ENCODE data around the gene CXCL16.

The CXCL16 gene

GRCh38 chr17:4740025-4740351, 260 bp upstream of the CXCL16 start:
- H3K36me3 Mint-ChIP-seq: no peaks in the 10 kb centered on the region
- H3K4me1 Mint-ChIP-seq: peaks cover 26% of the 10 kb centered on the region
- peak overlapping the region; percentile 76 for H3K4me3 Mint-ChIP-seq
- peak overlapping the region; percentile 29 for H3K27ac Mint-ChIP-seq
- ATAC-seq (no peak), DNase-seq (ENCODE audit: low spot score in 2 of 2) (no peak)
- H3K9me3 Mint-ChIP-seq: no peaks in the 10 kb centered on the region

- Mint-ChIP-seq H3K27ac (peak overlapping the region; percentile 40), H3K4me3 (peak overlapping the region; percentile 76), H3K4me1 (peaks cover 26% of the 10 kb centered on the region), H3K36me3 (no peaks in the 10 kb centered on the region), H3K9me3 (no peaks in the 10 kb centered on the region)
- DNase-seq (ENCODE audit: low spot score in 2 of 2) (no peak), ATAC-seq (no peak)
These were observed 1.3 kb downstream of the CXCL16 start for GRCh38 chr17:4738136-4739121.

DNA sequence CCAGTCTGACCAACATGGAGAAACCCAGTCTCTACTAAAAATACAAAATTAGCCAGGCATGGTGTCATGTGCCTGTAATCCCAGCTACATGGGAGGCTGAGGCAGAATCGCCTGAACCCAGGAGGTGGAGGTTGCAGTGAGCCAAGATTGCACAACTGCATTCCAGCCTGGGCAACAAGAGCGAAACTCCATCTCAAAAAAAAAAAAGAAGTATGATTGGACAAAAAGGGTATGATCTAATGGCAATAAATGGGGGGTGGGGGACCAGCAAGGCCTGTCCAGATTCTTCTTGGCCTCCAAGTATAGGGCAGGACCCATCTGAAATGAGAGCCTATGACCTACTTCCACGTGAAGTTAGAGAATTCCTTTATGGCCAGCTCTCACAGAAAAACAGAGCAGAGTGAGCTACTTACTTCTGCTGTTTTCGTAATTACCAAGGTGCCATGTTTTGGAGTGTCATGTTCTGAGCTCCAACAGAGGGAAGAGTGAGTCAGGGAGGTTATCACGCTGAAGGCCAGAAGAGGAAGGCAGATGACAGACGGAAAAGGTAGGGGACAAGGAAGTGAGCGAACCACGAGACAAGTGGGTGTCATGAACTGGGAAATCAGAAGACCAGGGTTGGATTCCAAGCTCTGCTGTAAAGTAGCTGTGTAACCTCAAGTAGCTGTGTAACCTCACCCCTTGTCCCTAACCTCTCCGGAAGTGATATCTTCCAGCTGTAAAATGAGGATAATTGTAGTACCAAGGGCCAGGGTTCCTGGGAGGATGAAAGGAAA, 3.7 kb downstream of the CXCL16 start:
- no peak for DNase-seq (ENCODE audit: low spot score in 2 of 2)

GRCh38 chr17:4734857-4735475, 4.8 kb downstream of the CXCL16 start:
- Mint-ChIP-seq H3K36me3 (peaks cover 8% of the 10 kb centered on the region), H3K9me3 (no peaks in the 10 kb centered on the region), H3K4me3 (no peak overlapping the region), H3K4me1 (peaks cover 32% of the 10 kb centered on the region), H3K27ac (peak overlapping the region; percentile 44)
- ATAC-seq (no peak), DNase-seq (ENCODE audit: low spot score in 2 of 2) (no peak)

More for the DNA sequence above, 3.7 kb downstream of the CXCL16 start:
- Mint-ChIP-seq H3K4me3 (no peak overlapping the region), H3K9me3 (no peaks in the 10 kb centered on the region), H3K36me3 (peaks cover 7% of the 10 kb centered on the region), H3K27ac (no peak overlapping the region), H3K4me1 (peaks cover 31% of the 10 kb centered on the region)
- ATAC-seq: no peak

- H3K27ac Mint-ChIP-seq: no peak overlapping the region
- H3K4me1 Mint-ChIP-seq: peaks cover 32% of the 10 kb centered on the region
- no peak for ATAC-seq
- DNase-seq (ENCODE audit: low spot score in 2 of 2): no peak
- H3K4me3 Mint-ChIP-seq: peak overlapping the region; percentile 92
- H3K36me3 Mint-ChIP-seq: peaks cover 13% of the 10 kb centered on the region
- H3K9me3 Mint-ChIP-seq: no peaks in the 10 kb centered on the region
These were observed 6.6 kb downstream of the CXCL16 start for GRCh38 chr17:4733073-4733531.

GRCh38 chr17:4728124-4728523, 11.6 kb downstream of the CXCL16 start:
- Mint-ChIP-seq H3K36me3 (peaks cover 17% of the 10 kb centered on the region), H3K4me3 (peak overlapping the region; percentile 43), H3K27ac (peak overlapping the region; percentile 65), H3K9me3 (no peaks in the 10 kb centered on the region), H3K4me1 (peaks cover 50% of the 10 kb centered on the region)
- ATAC-seq: peak; percentile 69
- DNase-seq (ENCODE audit: low spot score in 2 of 2): peak in 1 of 2 donors; percentile 63

- peak overlapping the region; percentile 63 for H3K27ac Mint-ChIP-seq
- H3K9me3 Mint-ChIP-seq: no peaks in the 10 kb centered on the region
- H3K4me1 Mint-ChIP-seq: peaks cover 67% of the 10 kb centered on the region
- H3K4me3 Mint-ChIP-seq: no peak overlapping the region
- peaks cover 24% of the 10 kb centered on the region for H3K36me3 Mint-ChIP-seq
- DNase-seq (ENCODE audit: low spot score in 2 of 2): no peak
- ATAC-seq: no peak
These were observed 13.9 kb downstream of the CXCL16 start for GRCh38 chr17:4725646-4726310.

GRCh38 chr17:4724650-4725049, 15.1 kb downstream of the CXCL16 start:
- H3K4me3 Mint-ChIP-seq: no peak overlapping the region
- no peaks in the 10 kb centered on the region for H3K9me3 Mint-ChIP-seq
- peaks cover 36% of the 10 kb centered on the region for H3K36me3 Mint-ChIP-seq
- no peak overlapping the region for H3K27ac Mint-ChIP-seq
- DNase-seq (ENCODE audit: low spot score in 2 of 2) (no peak), ATAC-seq (no peak)
- peaks cover 72% of the 10 kb centered on the region for H3K4me1 Mint-ChIP-seq

GRCh38 chr17:4722678-4723240, 17.0 kb downstream of the CXCL16 start:
- Mint-ChIP-seq H3K27ac (peak overlapping the region; percentile 75), H3K36me3 (peaks cover 46% of the 10 kb centered on the region), H3K4me1 (peaks cover 66% of the 10 kb centered on the region), H3K9me3 (no peaks in the 10 kb centered on the region), H3K4me3 (no peak overlapping the region)
- ATAC-seq: peak; percentile 15
- no peak for DNase-seq (ENCODE audit: low spot score in 2 of 2)

DNA sequence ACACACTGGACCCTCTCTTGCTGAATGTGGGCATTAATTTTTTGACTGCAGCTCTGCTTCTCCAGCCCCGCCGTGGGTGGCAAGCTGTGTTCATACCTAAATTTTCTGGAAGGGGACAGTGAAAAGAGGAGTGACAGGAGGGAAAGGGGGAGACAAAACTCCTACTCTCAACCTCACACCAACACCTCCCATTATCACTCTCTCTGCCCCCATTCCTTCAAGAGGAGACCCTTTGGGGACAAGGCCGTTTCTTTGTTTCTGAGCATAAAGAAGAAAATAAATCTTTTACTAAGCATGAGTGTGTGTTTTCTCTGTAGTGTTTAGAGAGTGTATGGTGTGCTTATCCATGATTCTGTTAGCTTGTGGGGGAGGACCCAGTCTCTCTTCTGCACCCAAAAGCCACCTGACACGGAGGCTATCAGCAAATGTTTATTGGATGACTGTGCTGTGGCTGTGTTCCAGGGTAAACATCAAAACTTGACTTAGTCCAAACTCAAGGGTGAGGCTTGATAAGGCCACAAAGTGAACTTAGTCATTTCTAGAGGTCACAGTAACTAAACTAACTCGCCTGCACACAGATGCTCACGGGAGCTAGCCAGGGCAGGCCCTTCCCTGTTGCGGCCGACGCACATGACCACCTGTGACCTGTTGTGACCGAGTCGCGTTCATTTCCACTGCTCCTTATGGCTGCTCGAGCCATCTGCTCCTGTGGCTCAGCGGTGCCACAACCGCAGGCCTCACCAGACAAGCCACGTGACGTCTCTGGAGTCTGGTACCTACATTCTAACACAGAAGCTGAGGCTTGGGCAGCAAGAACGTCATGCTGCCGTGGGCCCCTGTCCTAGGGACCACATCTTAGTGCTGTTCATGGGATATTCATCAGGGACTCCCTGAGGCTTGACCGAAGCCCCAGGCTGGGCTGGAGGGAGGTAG, 18.3 kb downstream of the CXCL16 start:
- Mint-ChIP-seq H3K9me3 (no peaks in the 10 kb centered on the region), H3K27ac (peak overlapping the region; percentile 75), H3K4me3 (no peak overlapping the region), H3K36me3 (peaks cover 58% of the 10 kb centered on the region), H3K4me1 (peaks cover 71% of the 10 kb centered on the region)
- ATAC-seq (peak; percentile 71), DNase-seq (ENCODE audit: low spot score in 2 of 2) (peak in 1 of 2 donors; percentile 68)

GRCh38 chr17:4720787-4721186, 18.9 kb downstream of the CXCL16 start:
- Mint-ChIP-seq H3K27ac (peak overlapping the region; percentile 75), H3K36me3 (peaks cover 65% of the 10 kb centered on the region), H3K4me1 (peaks cover 72% of the 10 kb centered on the region), H3K9me3 (no peaks in the 10 kb centered on the region), H3K4me3 (no peak overlapping the region)
- ATAC-seq (no peak), DNase-seq (ENCODE audit: low spot score in 2 of 2) (no peak)

- Mint-ChIP-seq H3K36me3 (peaks cover 76% of the 10 kb centered on the region), H3K9me3 (no peaks in the 10 kb centered on the region), H3K4me3 (no peak overlapping the region), H3K27ac (peak overlapping the region; percentile 75), H3K4me1 (peaks cover 76% of the 10 kb centered on the region)
- ATAC-seq (no peak), DNase-seq (ENCODE audit: low spot score in 2 of 2) (no peak)
These were observed 20.0 kb downstream of the CXCL16 start for GRCh38 chr17:4719684-4720221.

DNA sequence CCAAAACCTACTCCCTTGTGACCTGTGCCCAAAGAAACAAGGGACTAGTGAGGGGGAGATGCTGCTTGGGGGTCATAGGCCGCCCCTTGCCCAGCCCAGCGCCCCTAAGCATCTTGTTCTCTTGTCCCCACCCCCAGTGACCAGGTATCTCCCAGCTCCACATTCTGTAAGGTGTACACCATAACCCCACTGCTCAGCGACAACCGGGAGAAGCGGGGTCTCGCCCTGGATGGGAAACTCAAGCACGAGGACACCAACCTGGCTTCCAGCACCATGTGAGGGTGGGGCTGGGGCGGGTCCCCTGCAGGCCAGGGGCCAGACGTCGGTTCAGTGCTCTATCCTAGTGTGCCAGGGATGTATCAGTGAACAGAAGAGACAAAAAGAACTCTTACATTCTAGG, 20.6 kb downstream of the CXCL16 start:
- H3K4me1 Mint-ChIP-seq: peaks cover 77% of the 10 kb centered on the region
- peaks cover 79% of the 10 kb centered on the region for H3K36me3 Mint-ChIP-seq

More for the DNA sequence above, 20.6 kb downstream of the CXCL16 start:
- Mint-ChIP-seq H3K9me3 (no peaks in the 10 kb centered on the region), H3K4me3 (no peak overlapping the region), H3K27ac (peak overlapping the region; percentile 75)
- ATAC-seq: no peak
- DNase-seq (ENCODE audit: low spot score in 2 of 2): no peak
